OCI-LY1 (cell line): ENCODE results near the gene ZNF74.

Experiments used
- H2AFZ ChIP-seq: fragments of 200-600 bp; sonication (generic), shearing (Covaris generic); 2 replicates; pipeline ENCODE4 v1.6.0; 2014; ENCODE audit warnings: antibody characterized with exemption, mild to moderate bottlenecking, low read length
- H3F3A ChIP-seq: fragments of 200-600 bp; sonication (generic), shearing (Covaris generic); 2 replicates; pipeline ENCODE4 v1.6.0; 2014; ENCODE audit warnings: mild to moderate bottlenecking, antibody characterized with exemption, low read length, moderate library complexity; ENCODE audit not compliant: insufficient read depth
- H3K27ac ChIP-seq: fragments of 200-600 bp; sonication (generic); 2 replicates; pipeline ENCODE4 v1.5.1; 2014; ENCODE audit warnings: low read length, mixed run types, mild to moderate bottlenecking, low read depth; ENCODE audit not compliant: poor library complexity, severe bottlenecking
- H3K27me3 ChIP-seq: fragments of 200-600 bp; sonication (generic); 2 replicates; pipeline ENCODE4 v1.6.0; 2014; ENCODE audit warnings: antibody characterized with exemption, mild to moderate bottlenecking, low read length, moderate library complexity; ENCODE audit not compliant: insufficient read depth
- H3K36me3 ChIP-seq: fragments of 200-600 bp; sonication (generic); 2 replicates; pipeline ENCODE4 v1.6.1; 2014; ENCODE audit warnings: mild to moderate bottlenecking, antibody characterized with exemption, low read length, moderate library complexity, mixed read lengths; ENCODE audit not compliant: insufficient read depth
- H3K4me1 ChIP-seq: fragments of 200-600 bp; sonication (generic); 2 replicates; pipeline ENCODE4 v1.5.1; 2014; ENCODE audit warnings: mild to moderate bottlenecking, low read length, moderate library complexity; ENCODE audit not compliant: insufficient read depth, severe bottlenecking
- H3K4me2 ChIP-seq: fragments of 200-600 bp; sonication (generic), shearing (Covaris generic); 2 replicates; pipeline ENCODE4 v1.6.1; 2014; ENCODE audit warnings: low read length
- H3K4me3 ChIP-seq: fragments of 200-600 bp; sonication (generic); 2 replicates; pipeline ENCODE4 v1.5.1; 2014; ENCODE audit warnings: low read length, low read depth, mild to moderate bottlenecking, mixed read lengths; ENCODE audit not compliant: poor library complexity, severe bottlenecking
- H3K79me2 ChIP-seq: fragments of 200-600 bp; shearing (Covaris generic); 2 replicates; pipeline ENCODE4 v1.6.1; 2016; ENCODE audit warnings: mixed run types, low read length, mixed read lengths; ENCODE audit not compliant: insufficient read depth
- H3K9ac ChIP-seq: fragments of 200-600 bp; sonication (generic), shearing (Covaris generic); 2 replicates; pipeline ENCODE4 v1.6.1; 2014; ENCODE audit warnings: mild to moderate bottlenecking, low read length, mixed read lengths
- H3K9me2 ChIP-seq: fragments of 200-600 bp; sonication (generic), shearing (Covaris generic); 2 replicates; pipeline ENCODE4 v1.6.1; 2014; ENCODE audit warnings: low read depth, mild to moderate bottlenecking, low read length, mixed read lengths
- H3K9me3 ChIP-seq: fragments of 200-600 bp; shearing (Covaris generic); 2 replicates; pipeline ENCODE4 v1.6.1; 2014; ENCODE audit warnings: low read length, mixed read lengths
- H4K20me1 ChIP-seq: fragments of 200-600 bp; sonication (generic), shearing (Covaris generic); 2 replicates; pipeline ENCODE4 v1.6.0; 2016; ENCODE audit warnings: mild to moderate bottlenecking, low read length; ENCODE audit not compliant: insufficient read depth
- CTCF ChIP-seq: fragments of 200-600 bp; sonication (generic), shearing (Covaris generic); IDR thresholded peaks from 2 replicates; pipeline ENCODE4 v1.5.1; 2017; ENCODE audit warnings: mild to moderate bottlenecking, antibody characterized with exemption, low read length, moderate library complexity, mixed read lengths
- EZH2 ChIP-seq: fragments of 200-600 bp; sonication (generic), shearing (Covaris generic); IDR thresholded peaks from 2 replicates; pipeline ENCODE4 v1.8.0; 2017; ENCODE audit warnings: borderline replicate concordance, mixed run types, mild to moderate bottlenecking, antibody characterized with exemption, low read length, moderate library complexity, mixed read lengths

The ZNF74 gene

GRCh38 chr22:20434264-20434751, 40.4 kb downstream of the ZNF74 start:
- H4K20me1 ChIP-seq: no peaks in the 10 kb centered on the region
- no peaks in the 10 kb centered on the region for H3K36me3 ChIP-seq
- H3K9me2 ChIP-seq: no peaks in the 10 kb centered on the region
- no peak overlapping the region for H3K9ac ChIP-seq
- H3K79me2 ChIP-seq: no peaks in the 10 kb centered on the region
- H3K4me3 ChIP-seq: no peak overlapping the region
- H3K9me3 ChIP-seq: no peaks in the 10 kb centered on the region
- H3K4me2 ChIP-seq: no peak overlapping the region
- no peak overlapping the region for H2AFZ ChIP-seq
- no peaks in the 10 kb centered on the region for H3K27me3 ChIP-seq
- no peaks in the 10 kb centered on the region for H3F3A ChIP-seq
- H3K4me1 ChIP-seq: no peaks in the 10 kb centered on the region
- TF ChIP-seq EZH2 (no peak), CTCF (no peak)
- H3K27ac ChIP-seq: no peak overlapping the region

GRCh38 chr22:20434773-20435172, 40.8 kb downstream of the ZNF74 start:
- Histone ChIP-seq H3K9ac (no peak overlapping the region), H3K4me2 (no peak overlapping the region), H3F3A (no peaks in the 10 kb centered on the region), H3K9me3 (no peaks in the 10 kb centered on the region), H3K27ac (no peak overlapping the region), H3K9me2 (no peaks in the 10 kb centered on the region), H3K4me3 (no peak overlapping the region), H3K79me2 (no peaks in the 10 kb centered on the region), H3K27me3 (no peaks in the 10 kb centered on the region), H3K4me1 (no peaks in the 10 kb centered on the region), H3K36me3 (no peaks in the 10 kb centered on the region), H4K20me1 (no peaks in the 10 kb centered on the region), H2AFZ (no peak overlapping the region)
- TF ChIP-seq EZH2: no peak
- no peak for TF ChIP-seq CTCF

- Histone ChIP-seq H3K27me3 (no peaks in the 10 kb centered on the region), H3K27ac (no peak overlapping the region)
Observed at GRCh38 chr22:20435436-20436306, 41.7 kb downstream of the ZNF74 start.

More at GRCh38 chr22:20435436-20436306, 41.7 kb downstream of the ZNF74 start:
- Histone ChIP-seq H3K36me3 (no peaks in the 10 kb centered on the region), H4K20me1 (no peaks in the 10 kb centered on the region), H3K4me2 (no peak overlapping the region), H3K9me2 (no peaks in the 10 kb centered on the region), H3K9me3 (no peaks in the 10 kb centered on the region), H3K4me3 (no peak overlapping the region), H3F3A (no peaks in the 10 kb centered on the region), H2AFZ (no peak overlapping the region), H3K79me2 (no peaks in the 10 kb centered on the region), H3K9ac (no peak overlapping the region), H3K4me1 (no peaks in the 10 kb centered on the region)
- no peak for TF ChIP-seq EZH2
- no peak for TF ChIP-seq CTCF
